A673 (cell line): ENCODE measurements around the gene TMEM89. TPM values are rescaled to one million over a fixed set of nuclear protein-coding genes. Genes with fewer than 3 reads are reported as not detected.

Experiments
- BruUV-seq: library from RNA; stranded (reverse); fragments of 400-500 nt; replicated peaks from 2 replicates; lab custom pipeline; 2021; lab: Mats Ljungman, UMichigan
- CTCF ChIA-PET: fragments of 300-600 bp; sonication (Branson Sonifier 250); formaldehyde crosslinking; loops from one replicate; lab custom pipeline; 2022; ENCODE audit warnings: antibody characterized with exemption; lab: Charles Lee
- POLR2A ChIA-PET: fragments of 300-600 bp; sonication (Branson Sonifier 250); formaldehyde crosslinking; loops from one replicate; lab custom pipeline; 2022; ENCODE audit warnings: antibody characterized with exemption; ENCODE audit not compliant: low non-redundant PET; lab: Charles Lee
- DNase-seq: peaks from one replicate; pipeline ENCODE4 v3.0.0-alpha.2; 2015; ENCODE audit warnings: low spot score
- H3K27ac ChIP-seq: fragments of 200-600 bp; sonication (generic); 2 replicates; pipeline ENCODE4 v1.5.1; 2016; ENCODE audit warnings: mixed run types, low read depth, mild to moderate bottlenecking, mixed read lengths, antibody characterized with exemption, low read length; ENCODE audit not compliant: poor library complexity, severe bottlenecking
- H3K27me3 ChIP-seq: fragments of 200-600 bp; sonication (generic); replicated peaks from 2 replicates; pipeline ENCODE4 v1.6.1; 2017; ENCODE audit warnings: mixed run types, low read depth, mild to moderate bottlenecking, mixed read lengths, antibody characterized with exemption, low read length; ENCODE audit not compliant: insufficient read depth, poor library complexity
- H3K36me3 ChIP-seq: fragments of 200-600 bp; sonication (generic); 2 replicates; pipeline ENCODE4 v1.6.1; 2016; ENCODE audit warnings: mixed run types, mild to moderate bottlenecking, mixed read lengths, antibody characterized with exemption, low read length; ENCODE audit not compliant: insufficient read depth, poor library complexity, severe bottlenecking
- H3K4me1 ChIP-seq: fragments of 200-600 bp; sonication (generic); 2 replicates; pipeline ENCODE4 v1.6.1; 2017; ENCODE audit warnings: mixed run types, mild to moderate bottlenecking, mixed read lengths, antibody characterized with exemption, low read length; ENCODE audit not compliant: insufficient read depth, poor library complexity, severe bottlenecking
- H3K4me3 ChIP-seq: fragments of 200-600 bp; sonication (generic); 2 replicates; pipeline ENCODE4 v1.5.1; 2016; ENCODE audit warnings: low read depth, mixed run types, mild to moderate bottlenecking, mixed read lengths, low read length; ENCODE audit not compliant: poor library complexity, severe bottlenecking
- H3K9me3 ChIP-seq: fragments of 200-600 bp; sonication (generic); 2 replicates; pipeline ENCODE4 v1.6.1; 2016; ENCODE audit warnings: mixed run types, low read depth, mild to moderate bottlenecking, mixed read lengths, antibody characterized with exemption, low read length; ENCODE audit not compliant: poor library complexity, severe bottlenecking
- EZH2 ChIP-seq: fragments of 200-600 bp; sonication (generic); IDR thresholded peaks from 2 replicates; pipeline ENCODE4 v1.6.1; 2017; ENCODE audit warnings: borderline replicate concordance, low read depth, mild to moderate bottlenecking, mixed read lengths, antibody characterized with exemption, low read length; ENCODE audit not compliant: poor library complexity, severe bottlenecking
- intact Hi-C: fragments of 100-400 bp; cut with micrococcal nuclease; formaldehyde crosslinking; loops from one replicate; pipeline ENCODE4 v1.10.0; 2022; ENCODE audit not compliant: unreplicated experiment
- total RNA-seq: library from RNA; stranded (reverse); gene quantifications from 2 replicates; pipeline ENCODE4 v1.2.3, GENCODE V29; 2021
- TF ChIP-seq, protein P1 (sequence below): fragments of 300-800, 200-600 bp; sonication (generic); conservative IDR thresholded peaks from 2 replicates; pipeline ENCODE4 v1.5.1; 2017; ENCODE audit warnings: low read depth, mild to moderate bottlenecking, antibody characterized with exemption, low read length, moderate library complexity, mixed read lengths

The TMEM89 gene
- total RNA-seq, 1 experiment from 2014 or later, result not detected

DNA sequence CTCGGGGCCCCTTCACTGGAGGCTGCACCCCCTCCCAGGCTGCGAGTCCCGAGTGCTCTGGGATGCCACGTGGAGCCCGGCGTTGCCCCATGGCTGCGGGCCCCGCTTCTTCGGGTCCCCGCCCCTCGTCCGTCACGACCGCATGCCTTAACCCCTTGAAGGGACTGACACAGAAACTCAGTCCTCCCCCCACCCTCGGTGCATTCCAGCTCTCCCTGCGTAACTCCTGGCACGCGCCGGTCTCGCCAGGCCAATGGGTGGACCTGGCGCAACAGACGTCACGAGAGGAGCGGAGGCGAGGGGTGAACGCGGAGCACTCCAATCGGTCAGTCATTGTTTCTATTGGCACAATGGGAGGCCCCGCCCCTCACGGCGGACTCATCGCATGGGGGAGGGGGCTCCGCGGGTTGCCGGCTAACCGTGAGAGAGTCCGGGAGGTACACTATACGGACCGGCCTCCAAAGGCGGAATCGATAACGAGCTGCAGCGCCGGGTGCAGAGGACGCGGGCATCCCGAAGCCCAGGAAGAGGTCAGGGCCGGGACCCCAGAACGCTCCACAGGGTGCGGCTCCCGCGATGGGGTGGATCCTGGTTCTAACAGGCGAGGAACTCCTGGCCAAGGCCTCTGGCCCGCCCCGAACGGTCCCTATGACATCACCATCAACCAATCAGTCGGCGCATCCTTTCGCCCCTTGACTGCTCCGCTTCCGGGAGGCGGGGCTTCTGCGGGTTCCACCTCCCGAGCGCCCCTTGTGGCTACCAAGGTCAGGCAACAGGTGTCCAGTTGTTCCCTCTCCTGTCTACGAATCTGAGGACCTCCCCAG is 42.1 kb upstream of the TMEM89 start:
- TSS peak; percentile 86 for BruUV-seq
- H3K9me3 ChIP-seq, result no peaks in the 10 kb centered on the region
- no peaks in the 10 kb centered on the region for H3K27me3 ChIP-seq
- intact Hi-C loops, result no loop called here
- CTCF ChIA-PET, result no interaction called here
- no peaks in the 10 kb centered on the region for H3K36me3 ChIP-seq
- peak; percentile 91 for DNase-seq
- peak overlapping the region; percentile 80 for H3K27ac ChIP-seq
- H3K4me3 ChIP-seq, result peak overlapping the region; percentile 56
- no peaks in the 10 kb centered on the region for H3K4me1 ChIP-seq
- TF ChIP-seq EZH2, result no peak
- TF ChIP-seq, protein P1, sequence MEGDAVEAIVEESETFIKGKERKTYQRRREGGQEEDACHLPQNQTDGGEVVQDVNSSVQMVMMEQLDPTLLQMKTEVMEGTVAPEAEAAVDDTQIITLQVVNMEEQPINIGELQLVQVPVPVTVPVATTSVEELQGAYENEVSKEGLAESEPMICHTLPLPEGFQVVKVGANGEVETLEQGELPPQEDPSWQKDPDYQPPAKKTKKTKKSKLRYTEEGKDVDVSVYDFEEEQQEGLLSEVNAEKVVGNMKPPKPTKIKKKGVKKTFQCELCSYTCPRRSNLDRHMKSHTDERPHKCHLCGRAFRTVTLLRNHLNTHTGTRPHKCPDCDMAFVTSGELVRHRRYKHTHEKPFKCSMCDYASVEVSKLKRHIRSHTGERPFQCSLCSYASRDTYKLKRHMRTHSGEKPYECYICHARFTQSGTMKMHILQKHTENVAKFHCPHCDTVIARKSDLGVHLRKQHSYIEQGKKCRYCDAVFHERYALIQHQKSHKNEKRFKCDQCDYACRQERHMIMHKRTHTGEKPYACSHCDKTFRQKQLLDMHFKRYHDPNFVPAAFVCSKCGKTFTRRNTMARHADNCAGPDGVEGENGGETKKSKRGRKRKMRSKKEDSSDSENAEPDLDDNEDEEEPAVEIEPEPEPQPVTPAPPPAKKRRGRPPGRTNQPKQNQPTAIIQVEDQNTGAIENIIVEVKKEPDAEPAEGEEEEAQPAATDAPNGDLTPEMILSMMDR, result peak; percentile 70
- POLR2A ChIA-PET, result no interaction called here

DNA sequence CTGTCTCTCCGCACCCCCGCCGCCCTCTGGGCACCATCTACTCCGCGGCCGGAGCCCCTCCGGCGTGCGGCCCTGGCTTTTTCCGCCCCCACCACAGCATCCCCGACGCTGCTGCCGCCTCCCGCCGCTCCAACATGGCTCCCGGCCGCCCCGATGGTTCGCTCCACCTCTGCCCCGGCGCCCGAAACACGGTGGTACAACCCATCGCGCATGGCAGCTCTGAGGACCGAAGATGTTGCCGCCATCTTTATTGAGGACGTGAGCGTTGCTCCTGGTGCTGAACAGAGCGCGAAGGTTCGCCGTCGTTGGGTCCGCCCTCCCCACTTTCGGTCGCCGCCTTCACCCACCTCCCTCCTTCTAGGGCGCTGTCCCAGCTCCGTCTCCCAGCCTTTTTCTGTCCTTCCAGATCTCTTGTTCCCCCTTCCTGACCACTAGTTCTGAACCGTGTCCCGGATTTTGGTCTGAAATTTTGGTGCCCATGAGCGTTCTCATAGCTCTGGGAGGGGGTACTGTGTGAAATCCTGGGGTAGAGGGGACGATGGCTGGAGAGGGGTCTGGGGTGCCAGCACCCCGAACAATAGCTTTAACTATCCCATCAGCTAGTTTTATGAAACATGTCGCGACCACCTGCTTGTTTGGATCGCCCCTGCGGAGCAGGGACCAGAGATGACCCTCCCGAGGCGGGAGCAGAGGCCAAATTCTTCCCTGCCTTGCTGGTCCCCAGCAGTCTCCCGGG is 41.4 kb upstream of the TMEM89 start, which contains the start of gene CELSR3:
TSS of gene CELSR3 (minus strand) at position 134 of the 736 bp plus-strand sequence. CDS start 252 bp downstream, outside the sequence.
- TF ChIP-seq, protein P1, result no peak
- no peak for TF ChIP-seq EZH2
- DNase-seq, result peak; percentile 86
- Histone ChIP-seq H3K36me3 (no peaks in the 10 kb centered on the region), H3K4me1 (no peaks in the 10 kb centered on the region), H3K4me3 (peak within 1 kb of the TSS; percentile 56), H3K27ac (peak within 1 kb of the TSS; percentile 80), H3K9me3 (no peaks in the 10 kb centered on the region), H3K27me3 (no peaks in the 10 kb centered on the region)
- ChIA-PET CTCF (interaction anchor here (0.6 kb wide), 1 partner anchor 715 kb away, joined by 14 read pairs; no protein-coding TSS in a partner anchor), POLR2A (no interaction called here)
- BruUV-seq, result TSS peak; percentile 73
- intact Hi-C loops, result no loop called here

DNA sequence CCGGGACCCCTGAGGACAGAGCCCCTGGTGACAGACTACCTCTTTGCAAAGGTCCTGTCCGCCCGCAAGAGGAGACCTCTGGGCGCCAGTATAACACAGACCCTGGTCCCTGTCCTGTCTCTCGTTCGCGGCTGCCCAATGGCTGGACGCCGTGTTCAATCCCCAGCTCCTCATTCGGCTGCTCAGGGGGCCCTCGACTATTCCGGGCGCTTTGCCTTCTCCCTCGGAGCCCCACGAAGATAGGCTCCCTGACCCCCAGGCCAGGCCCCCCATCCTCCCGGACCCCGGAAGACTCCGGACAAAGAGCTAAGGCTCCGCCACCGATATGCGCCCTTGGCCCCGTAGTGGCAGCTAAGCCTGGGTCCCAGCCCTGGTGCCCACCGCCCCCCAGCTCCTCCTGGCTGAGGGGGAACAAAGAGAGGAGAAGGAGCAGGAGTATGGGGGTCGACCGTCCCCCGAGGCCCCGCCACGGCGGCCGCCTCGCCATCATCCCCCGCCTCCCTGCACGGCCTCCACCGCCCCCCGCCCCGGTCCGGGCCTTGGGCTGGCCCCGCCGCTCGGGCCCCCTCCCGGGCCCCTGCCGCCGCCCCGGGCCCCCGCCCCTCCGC is 40.7 kb upstream of the TMEM89 start:
- peak overlapping the region; percentile 56 for H3K4me3 ChIP-seq
- intact Hi-C loops, result no loop called here

More for the DNA sequence above, 40.7 kb upstream of the TMEM89 start:
- CTCF ChIA-PET, result interaction anchor here (0.6 to 1.0 kb wide), 2 partner anchors 24 to 716 kb away, joined by 3 to 14 read pairs; no protein-coding TSS in a partner anchor
- Histone ChIP-seq H3K27me3 (no peaks in the 10 kb centered on the region), H3K36me3 (no peaks in the 10 kb centered on the region), H3K9me3 (no peaks in the 10 kb centered on the region), H3K27ac (no peak overlapping the region), H3K4me1 (no peaks in the 10 kb centered on the region)
- TF ChIP-seq EZH2, result no peak
- TF ChIP-seq, protein P1, result no peak
- no peak for DNase-seq
- POLR2A ChIA-PET, result interaction anchor here (0.6 kb wide), 1 partner anchor 1666 kb away, joined by 3 read pairs; no protein-coding TSS in a partner anchor
- BruUV-seq, result no TSS peak
